GM21529 (cell line): ENCODE data around the gene CAPN14.
A peak's percentile ranks its signal among the peaks of the same experiment; 100 is the strongest.

Experiments used
- ATAC-seq: cut with Tn5 transposase; IDR thresholded peaks from one replicate; pipeline ENCODE4 v1.9.1; 2021; ENCODE audit not compliant: unreplicated experiment

CAPN14 gene

GRCh38 chr2:31243053-31243452, 25.7 kb upstream of the CAPN14 start:
- no peak for ATAC-seq

GRCh38 chr2:31241625-31242270, 24.4 kb upstream of the CAPN14 start:
- ATAC-seq = no peak

- ATAC-seq = no peak
Measured at GRCh38 chr2:31240381-31241365, 23.4 kb upstream of the CAPN14 start.

- no peak for ATAC-seq
Measured at GRCh38 chr2:31239593-31240177, 22.4 kb upstream of the CAPN14 start.

GRCh38 chr2:31238906-31239592, 21.7 kb upstream of the CAPN14 start:
- ATAC-seq = no peak

GRCh38 chr2:31238126-31238905, 21.0 kb upstream of the CAPN14 start:
- ATAC-seq = no peak

GRCh38 chr2:31237348-31238017, 20.2 kb upstream of the CAPN14 start:
- no peak for ATAC-seq

- ATAC-seq = no peak
Measured at GRCh38 chr2:31236433-31237205, 19.3 kb upstream of the CAPN14 start.

GRCh38 chr2:31235504-31235902, 18.2 kb upstream of the CAPN14 start:
- ATAC-seq = no peak

GRCh38 chr2:31234683-31235503, 17.6 kb upstream of the CAPN14 start:
- no peak for ATAC-seq

GRCh38 chr2:31233741-31234682, 16.7 kb upstream of the CAPN14 start, which contains the start of gene EHD3:
Gene EHD3, plus strand, starts transcription at chr2:31234152. Its CDS starts 470 bp downstream, at chr2:31234622.
- ATAC-seq = peak; percentile 96

- ATAC-seq = no peak
Measured at GRCh38 chr2:31233231-31233630, 15.9 kb upstream of the CAPN14 start.

GRCh38 chr2:31232586-31232985, 15.3 kb upstream of the CAPN14 start:
- ATAC-seq = no peak

- ATAC-seq = no peak
Measured at GRCh38 chr2:31231571-31232302, 14.4 kb upstream of the CAPN14 start.

GRCh38 chr2:31230751-31231150, 13.4 kb upstream of the CAPN14 start:
- ATAC-seq = no peak

GRCh38 chr2:31228717-31229116, 11.4 kb upstream of the CAPN14 start:
- ATAC-seq = no peak
